Measurements from ENCODE around the gene AARS1. TPM values are rescaled to one million over a fixed set of nuclear protein-coding genes. Genes with fewer than 3 reads are reported as not detected.
"Not testable (repeated sequence)": the region's sequence is repeated elsewhere in the genome, so short reads cannot be mapped to it uniquely, and the experiment has no call there.

AARS1 gene
- total and polyA plus RNA-seq, 10 of the 15 experiments (the other 5 are each of a cell fraction or from before 2014, with no cell fraction given), result 21.5 to 143 (median 96.9) TPM

GRCh38 chr16:70269471-70269870 is 19.8 kb downstream of the AARS1 start:
- SMC1A ChIA-PET (ENCODE audit: uncharacterized antibody, unreplicated experiment), result no interaction called here
- no peak overlapping the region for H3K4me3 ChIP-seq
- H3K36me3 ChIP-seq (ENCODE audit: control insufficient read depth in 2 of 2, insufficient read depth in 2 of 2, low read length in 1 of 2), result peaks cover 29 to 40% of the 10 kb centered on the region in 2 experiments
- intact Hi-C loops (cut with micrococcal nuclease; ENCODE audit: unreplicated experiment) (no loop called here), in situ Hi-C loops (cut with MboI) (loop anchor here (5.0 kb wide), 1 partner anchor 278 kb away; no protein-coding TSS in a partner anchor)
- no peak overlapping the region for H3K4me2 ChIP-seq (ENCODE audit: control insufficient read depth, insufficient read depth)
- no peaks in the 10 kb centered on the region for H3K27me3 ChIP-seq (replicated peaks in 1 of 2; ENCODE audit: control insufficient read depth in 2 of 2, insufficient read depth in 2 of 2, low read length in 1 of 2)
- no peaks in the 10 kb centered on the region for H3K9me3 ChIP-seq (replicated peaks; ENCODE audit: control insufficient read depth, insufficient read depth, low read length)
- no peaks in the 10 kb centered on the region for H3K4me1 ChIP-seq (ENCODE audit: control insufficient read depth, insufficient read depth, low read length)
- no peak overlapping the region for H3K27ac ChIP-seq (ENCODE audit: control insufficient read depth, insufficient read depth)
- 96% methylated on average over 12 of the region's 12 CpGs for WGBS (ENCODE audit: insufficient coverage, insufficient replicate concordance, low lambda C conversion rate, missing lambda C conversion rate)
- H4K20me1 ChIP-seq (ENCODE audit: control insufficient read depth, insufficient read depth), result no peaks in the 10 kb centered on the region
- TF ChIP-seq NBN (IDR thresholded peaks at IDR 0.05), result no peak
- no peak for TF ChIP-seq USF1 (IDR thresholded peaks at IDR 0.05; ENCODE audit: borderline replicate concordance, extremely low read length, insufficient read depth, low read depth, low read length)
- no peak overlapping the region for H2AFZ ChIP-seq (ENCODE audit: control insufficient read depth, low read depth, low read length)
- RAD21 ChIA-PET (ENCODE audit: unreplicated experiment), result no interaction called here
- H3K79me2 ChIP-seq (ENCODE audit: control insufficient read depth, insufficient read depth, low read length), result no peaks in the 10 kb centered on the region
- ATAC-seq (no peak), FAIRE-seq (no peak), DNase-seq (ENCODE audit: low read depth, low spot score) (no peak)
- no TSS peak for BruUV-seq (replicated peaks)
- CTCF ChIA-PET, result no interaction called here
- no peak overlapping the region for H3K9ac ChIP-seq (ENCODE audit: control insufficient read depth, insufficient read depth, low read length)
- POLR2A ChIA-PET, result no interaction called here

- BruUV-seq (replicated peaks); FAIRE-seq; POLR2A ChIA-PET; H3K9me3 ChIP-seq (replicated peaks; ENCODE audit: control insufficient read depth, insufficient read depth, low read length); H2AFZ ChIP-seq (ENCODE audit: control insufficient read depth, low read depth, low read length); H3K9ac ChIP-seq (ENCODE audit: control insufficient read depth, insufficient read depth, low read length); intact Hi-C loops (cut with micrococcal nuclease; ENCODE audit: unreplicated experiment); ATAC-seq; H3K27me3 ChIP-seq (replicated peaks in 1 of 2; ENCODE audit: control insufficient read depth in 2 of 2, insufficient read depth in 2 of 2, low read length in 1 of 2); H3K4me1 ChIP-seq (ENCODE audit: control insufficient read depth, insufficient read depth, low read length); H3K4me2 ChIP-seq (ENCODE audit: control insufficient read depth, insufficient read depth); H4K20me1 ChIP-seq (ENCODE audit: control insufficient read depth, insufficient read depth); H3K79me2 ChIP-seq (ENCODE audit: control insufficient read depth, insufficient read depth, low read length); DNase-seq (ENCODE audit: low read depth, low spot score); H3K27ac ChIP-seq (ENCODE audit: control insufficient read depth, insufficient read depth); H3K4me3 ChIP-seq: not testable (repeated sequence)
- ChIA-PET SMC1A (ENCODE audit: uncharacterized antibody, unreplicated experiment) (interaction anchor here (0.9 to 1.1 kb wide), 2 partner anchors 21 to 109 kb away, joined by 3 read pairs; no protein-coding TSS in a partner anchor), CTCF (interaction anchor here (0.8 to 2.9 kb wide), 13 partner anchors 8 to 103 kb away, joined by 3 to 14 read pairs (median 5); partner anchors contain the start of genes AARS1, DDX19A, DDX19B and EXOSC6), RAD21 (ENCODE audit: unreplicated experiment) (interaction anchor here (1.6 kb wide), 1 partner anchor 106 kb away, joined by 3 read pairs; no protein-coding TSS in a partner anchor)
- in situ Hi-C loops (cut with MboI), result loop anchor here (5.0 kb wide), 1 partner anchor 279 kb away; no protein-coding TSS in a partner anchor
- H3K36me3 ChIP-seq (ENCODE audit: control insufficient read depth in 2 of 2, insufficient read depth in 2 of 2, low read length in 1 of 2), result peaks cover 30 to 41% of the 10 kb centered on the region in 2 experiments
- WGBS (ENCODE audit: insufficient coverage, insufficient replicate concordance, low lambda C conversion rate, missing lambda C conversion rate), result 98% methylated on average over 10 of the region's 10 CpGs
Measured at GRCh38 chr16:70267922-70268321, 21.4 kb downstream of the AARS1 start.
